GM18511 (cell line): ENCODE results near the gene PBX4.

Source experiments
- ATAC-seq: cut with Tn5 transposase; IDR thresholded peaks from one replicate; pipeline ENCODE4 v1.9.1; 2021; ENCODE audit warnings: mild to moderate bottlenecking, moderate library complexity; ENCODE audit not compliant: unreplicated experiment

PBX4 gene

DNA sequence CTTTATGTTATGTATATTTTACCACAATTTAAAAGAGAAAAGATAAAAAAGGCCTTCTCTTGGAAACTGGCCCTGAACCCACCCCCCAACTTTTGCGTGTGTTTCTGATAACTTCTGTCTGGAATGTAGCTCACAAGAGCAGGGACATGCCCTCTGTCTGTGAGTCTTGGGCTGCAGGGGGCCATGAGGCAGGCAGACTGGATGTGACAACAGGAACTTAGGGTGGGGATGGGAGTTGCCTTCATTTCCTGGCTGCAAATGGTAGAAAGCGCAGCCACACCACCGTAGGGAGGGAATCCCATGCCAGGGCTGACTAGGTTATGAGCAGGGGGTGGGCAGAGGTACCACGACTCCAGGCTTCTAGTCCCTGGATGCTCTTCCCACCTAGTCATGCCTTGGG lies 58.6 kb downstream of the PBX4 start:
- ATAC-seq, result no peak

DNA sequence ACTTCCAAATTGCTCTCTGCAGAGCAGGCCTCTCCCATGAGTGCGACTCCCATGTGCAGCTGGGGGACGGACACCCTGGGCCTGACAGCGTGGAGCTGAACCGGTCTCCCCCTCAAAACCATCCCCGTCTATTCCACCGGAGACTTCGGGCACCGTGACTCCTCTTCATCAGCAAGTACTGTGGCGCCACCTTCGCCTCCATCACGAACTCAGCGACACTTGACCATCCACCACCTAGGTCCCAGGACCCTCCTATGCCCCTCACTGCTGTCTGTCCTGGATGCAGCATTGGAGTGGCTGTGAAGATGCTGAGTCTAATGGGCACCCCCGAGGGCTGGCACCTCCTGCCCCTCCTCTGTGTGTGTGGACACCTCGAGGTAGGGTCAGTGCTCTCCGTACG lies 59.9 kb downstream of the PBX4 start:
- no peak for ATAC-seq

DNA sequence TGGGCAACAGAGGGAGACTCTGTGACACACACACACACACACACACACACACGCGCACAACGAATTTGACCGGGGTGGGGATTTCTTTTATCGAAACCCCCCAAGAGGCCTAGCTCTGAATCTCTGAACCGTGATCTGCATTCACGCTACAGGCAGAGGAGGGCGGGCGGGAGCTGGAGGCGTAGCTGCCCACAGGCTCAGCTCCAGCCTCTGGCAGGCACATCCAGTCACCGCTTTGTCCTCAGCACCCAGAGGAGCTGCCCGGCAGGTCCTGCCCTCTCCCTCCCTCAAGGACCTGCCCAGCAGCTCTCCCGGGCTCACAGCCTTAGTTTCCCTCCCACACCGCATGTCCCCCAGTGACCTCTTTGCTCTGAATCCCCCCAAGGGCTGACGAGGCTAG lies 60.4 kb downstream of the PBX4 start:
- ATAC-seq, result no peak

DNA sequence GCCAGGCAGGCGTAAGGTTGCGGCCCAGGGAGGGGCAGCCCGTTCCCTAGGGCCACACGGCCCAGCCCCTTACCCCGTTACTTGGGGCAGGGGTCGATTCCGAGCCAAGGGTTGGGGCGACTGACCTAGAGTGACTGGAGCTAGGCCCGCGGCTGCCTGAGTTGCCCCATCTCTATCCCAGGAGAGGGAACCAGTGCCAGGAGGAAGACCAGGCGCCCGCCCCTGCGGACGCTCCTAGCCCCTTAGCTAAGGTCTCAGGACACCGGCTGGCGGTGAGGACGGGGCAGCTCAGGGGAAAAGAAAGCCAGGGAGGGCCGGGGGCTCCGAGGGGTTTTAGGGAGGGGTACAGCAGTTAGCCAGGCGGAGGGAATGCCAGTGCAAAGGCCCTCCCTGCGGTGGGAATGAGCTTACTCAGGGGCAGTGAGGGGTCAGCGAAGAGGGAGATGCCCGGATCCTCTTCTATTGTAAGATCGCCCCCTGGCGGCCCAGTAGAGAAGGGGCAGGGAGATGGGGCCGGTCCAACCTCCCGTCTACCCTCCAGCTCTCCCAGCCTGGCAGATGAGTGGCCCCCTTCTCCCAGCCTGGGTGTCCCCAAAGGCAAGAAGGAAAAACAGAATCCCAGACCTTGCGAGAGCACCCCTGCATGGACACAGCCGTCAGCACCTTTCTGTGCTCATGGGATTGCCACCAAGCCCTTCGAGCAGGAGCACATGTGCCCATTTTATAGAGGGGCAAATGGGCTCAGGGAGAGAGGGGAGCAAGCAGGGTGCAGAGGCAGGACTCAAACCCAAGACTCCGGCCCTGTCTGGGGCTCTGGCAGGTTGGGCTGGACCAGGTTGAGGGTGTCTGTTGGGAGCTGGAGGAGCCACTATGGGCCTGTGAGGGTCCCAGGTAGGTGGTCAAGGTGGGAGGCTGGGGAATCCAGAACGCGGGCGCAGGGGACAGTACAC lies 64.1 kb downstream of the PBX4 start:
- ATAC-seq, result no peak

DNA sequence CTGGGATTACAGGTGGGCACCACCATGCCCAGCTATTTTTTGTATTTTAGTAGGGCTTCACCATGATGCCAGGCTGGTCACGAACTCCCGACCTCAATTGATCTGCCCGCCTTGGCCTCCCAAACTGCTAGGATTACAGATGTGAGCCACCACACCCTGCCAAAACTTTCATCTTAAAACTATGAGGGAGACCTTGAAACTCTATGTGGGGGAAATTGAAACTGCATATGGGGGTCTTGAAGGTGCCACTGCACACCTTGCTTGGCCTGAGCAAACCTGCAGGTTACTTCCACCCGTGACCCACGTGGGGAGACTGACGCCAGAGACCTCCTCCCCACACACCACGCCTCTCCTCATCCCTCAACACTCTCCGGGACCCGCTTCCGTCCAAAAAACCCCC lies 64.8 kb downstream of the PBX4 start:
- ATAC-seq, result no peak

DNA sequence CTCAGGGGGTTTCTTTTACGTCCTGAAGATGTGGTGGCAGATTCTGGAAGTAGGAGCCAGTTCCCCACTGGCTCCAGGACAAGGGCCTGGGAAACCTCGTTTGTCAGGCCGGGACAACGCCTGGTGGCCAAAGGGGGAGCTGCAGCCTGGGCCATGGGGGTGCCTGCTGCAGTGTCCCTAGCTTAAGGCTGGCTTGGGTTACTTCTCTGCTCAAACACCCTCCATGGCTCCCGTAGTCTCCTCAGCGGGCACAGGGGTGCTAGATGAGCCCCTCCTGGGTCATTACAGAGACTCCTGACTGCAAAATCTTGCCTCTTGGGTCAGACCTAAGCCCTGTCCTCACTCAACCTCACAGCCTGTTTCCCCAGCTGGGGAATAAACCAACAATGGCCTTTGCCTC lies 65.7 kb downstream of the PBX4 start:
- ATAC-seq, result no peak

DNA sequence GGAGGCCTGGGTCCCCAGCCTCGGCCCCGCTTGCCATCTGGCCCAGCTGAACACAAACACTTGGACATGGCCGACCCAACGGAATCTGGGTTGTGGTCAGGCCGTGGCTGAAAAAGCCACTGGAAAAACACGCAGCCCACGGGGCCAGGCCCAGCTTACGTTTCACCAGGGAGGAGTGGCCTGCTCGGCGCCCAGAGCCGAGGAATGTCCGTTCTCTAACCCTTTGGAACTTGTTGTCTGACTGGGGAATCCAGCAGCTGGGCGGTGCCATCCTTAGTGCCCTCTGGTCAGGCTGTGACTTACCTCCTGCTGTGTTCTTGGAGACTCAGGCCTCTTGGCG lies 66.7 kb downstream of the PBX4 start:
- no peak for ATAC-seq

DNA sequence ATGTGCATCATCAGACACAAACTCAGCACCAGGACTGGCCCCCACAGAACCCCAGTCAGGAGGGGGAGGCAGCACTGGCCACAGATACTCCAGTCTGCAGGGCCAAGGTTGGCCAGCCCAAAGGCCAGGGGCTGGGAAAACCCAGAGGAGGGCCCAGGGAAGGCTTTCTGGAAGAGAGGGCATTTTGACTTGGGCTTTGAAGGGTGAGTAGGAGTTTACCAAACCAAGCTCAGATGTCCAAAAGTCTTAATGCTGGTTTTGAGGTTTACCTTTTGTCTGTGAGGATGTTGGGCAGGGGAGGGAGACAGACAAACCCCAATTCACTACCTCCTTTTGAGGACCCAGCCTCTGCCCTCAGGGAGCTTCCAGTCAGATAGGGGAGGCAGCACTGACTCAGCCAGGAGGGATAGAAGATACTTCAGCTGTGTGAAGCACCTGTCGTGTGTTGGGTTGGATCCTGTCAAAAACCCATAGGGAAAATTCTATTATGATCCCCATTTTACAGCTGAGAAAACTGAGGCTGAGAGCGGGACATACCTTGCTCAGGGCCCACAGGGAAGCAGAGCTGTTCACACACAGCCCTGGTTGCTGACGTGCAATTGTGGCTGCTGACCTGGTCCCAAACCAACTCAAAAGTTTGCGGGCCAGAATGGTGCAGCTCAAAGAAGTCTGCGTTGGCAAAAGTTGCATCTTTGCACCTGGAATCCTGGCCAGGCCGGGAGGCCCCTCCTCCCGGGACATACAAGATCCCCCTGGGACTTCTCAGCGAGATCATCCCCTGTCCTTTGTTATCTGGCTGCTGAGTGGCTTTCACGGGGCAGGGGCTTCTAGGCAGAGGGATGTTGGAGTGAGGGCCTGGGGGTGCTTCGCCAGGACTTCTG lies 67.3 kb downstream of the PBX4 start:
- no peak for ATAC-seq

DNA sequence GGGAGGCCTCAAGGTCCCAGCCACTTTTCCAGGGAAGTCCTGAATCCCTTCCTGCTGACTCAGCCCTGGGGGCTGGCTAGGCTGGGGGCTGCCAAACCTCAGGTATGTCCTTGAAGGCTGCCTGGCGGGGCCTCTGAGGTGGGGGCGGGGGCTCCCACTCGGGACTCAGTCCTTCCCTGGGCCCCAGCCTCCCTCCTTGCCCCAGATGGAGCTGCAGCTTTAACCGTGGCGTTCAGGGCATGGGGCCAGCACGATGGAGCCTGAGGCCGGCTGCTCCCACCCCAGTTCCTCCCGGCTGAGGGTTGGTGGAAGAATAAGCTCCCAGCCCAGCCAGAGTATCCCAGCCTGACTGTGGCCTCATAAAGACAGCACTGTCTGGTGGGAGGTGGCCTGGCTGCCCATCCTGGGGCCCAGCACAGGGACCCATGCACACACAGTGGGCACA lies 68.0 kb downstream of the PBX4 start:
- ATAC-seq, result no peak

DNA sequence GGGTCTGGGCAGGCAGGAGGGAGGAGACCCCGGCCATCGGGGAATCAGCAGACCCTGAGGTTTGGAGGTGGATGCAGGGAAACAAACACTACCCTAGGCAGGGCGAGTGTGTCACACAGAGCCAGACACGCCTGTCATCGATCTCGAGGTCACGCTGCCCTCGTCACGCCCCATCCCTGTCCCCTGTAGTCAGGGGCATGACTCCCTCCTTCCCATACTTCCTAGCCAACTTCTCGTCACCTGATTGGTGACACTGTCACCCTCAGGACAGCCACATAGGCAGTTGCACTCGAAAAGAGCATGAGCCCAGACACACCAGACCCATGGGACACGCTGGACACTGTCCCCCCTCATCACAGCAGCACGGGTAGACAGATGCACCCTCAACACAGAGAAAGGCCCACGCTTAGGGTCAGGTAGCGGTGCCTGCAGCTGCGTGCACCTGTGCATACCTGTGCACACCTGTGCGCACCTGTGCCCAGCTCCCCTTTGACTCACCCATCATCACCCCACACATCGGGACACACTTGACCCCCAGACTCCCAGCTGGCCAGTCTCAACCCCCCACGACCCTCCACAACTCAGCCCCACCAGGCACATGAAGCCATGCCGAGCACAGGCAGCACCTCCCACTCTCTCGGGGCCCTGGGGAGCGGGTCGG lies 68.6 kb downstream of the PBX4 start:
- ATAC-seq, result no peak

DNA sequence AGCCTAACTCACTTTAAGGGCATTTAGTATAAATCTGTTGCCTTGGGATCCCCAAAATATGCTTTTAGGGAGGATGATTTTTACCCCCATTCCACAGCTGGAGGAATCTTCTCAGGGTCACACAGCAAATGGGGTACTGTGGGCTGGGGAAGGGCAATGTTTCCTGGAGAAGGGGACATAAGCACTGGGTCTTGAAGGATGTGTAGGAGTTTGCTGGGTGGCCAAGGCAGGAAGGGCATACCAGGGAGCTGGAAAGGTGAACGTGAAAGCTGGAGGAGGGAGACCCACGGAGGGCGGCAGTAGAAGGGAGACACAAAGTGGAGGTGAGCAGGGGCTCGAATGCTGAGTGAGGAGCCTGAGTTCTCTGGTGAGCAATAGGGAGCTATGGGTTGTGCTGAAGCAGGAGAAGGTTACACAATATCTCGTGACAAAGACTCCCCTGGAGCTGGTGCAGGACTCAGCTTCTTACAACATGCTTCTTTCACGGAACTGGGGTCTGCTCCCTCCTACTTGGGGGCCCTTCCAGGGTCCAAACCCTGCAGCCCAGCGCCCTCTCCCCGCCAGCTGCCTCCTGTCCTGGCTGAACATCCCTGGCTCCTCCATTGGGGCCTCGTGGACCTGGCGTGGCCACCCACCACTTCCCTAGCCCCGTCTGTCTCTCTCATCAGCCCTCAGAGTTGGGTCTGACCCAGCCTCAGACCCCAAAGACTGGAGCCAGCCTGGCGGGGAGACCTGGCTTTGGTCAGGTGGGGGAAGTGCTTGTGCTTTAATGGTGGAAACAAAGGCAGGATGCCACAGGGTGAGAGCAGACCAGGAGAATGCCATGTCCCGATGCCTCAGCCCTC lies 69.3 kb downstream of the PBX4 start:
- ATAC-seq, result no peak

DNA sequence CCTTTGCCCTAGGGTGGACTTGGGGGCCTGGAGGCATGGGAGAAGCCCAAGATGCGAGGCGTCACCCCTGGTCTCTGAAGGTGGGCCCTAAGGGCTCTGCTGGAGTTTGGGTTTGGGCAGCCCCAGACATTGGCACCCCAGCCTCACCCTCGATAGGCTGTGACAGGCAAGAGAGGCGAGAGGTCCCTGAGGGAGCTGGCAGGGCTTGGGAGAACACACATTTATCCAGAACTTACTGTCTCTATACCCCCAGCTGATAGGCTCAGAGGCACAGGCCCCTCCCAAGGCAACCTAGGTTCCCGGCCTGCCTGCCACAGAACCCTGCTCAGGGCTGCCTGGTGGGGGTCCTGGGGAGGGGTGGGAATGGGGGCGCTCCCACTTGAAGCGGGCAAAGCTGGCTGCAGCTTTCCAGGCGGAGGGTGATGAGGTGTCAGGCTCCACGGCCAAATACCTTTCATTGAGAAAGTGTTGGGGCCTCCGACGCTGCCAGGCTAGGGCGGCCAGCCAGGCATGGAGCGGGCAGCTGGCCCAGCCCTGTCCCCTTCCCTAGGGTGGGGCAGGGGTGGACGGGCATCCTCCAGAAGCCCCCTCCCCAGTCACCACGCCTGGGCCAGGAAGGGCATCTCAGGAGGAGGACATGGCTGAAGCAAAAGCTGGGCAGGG lies 70.7 kb downstream of the PBX4 start:
- ATAC-seq, result no peak

DNA sequence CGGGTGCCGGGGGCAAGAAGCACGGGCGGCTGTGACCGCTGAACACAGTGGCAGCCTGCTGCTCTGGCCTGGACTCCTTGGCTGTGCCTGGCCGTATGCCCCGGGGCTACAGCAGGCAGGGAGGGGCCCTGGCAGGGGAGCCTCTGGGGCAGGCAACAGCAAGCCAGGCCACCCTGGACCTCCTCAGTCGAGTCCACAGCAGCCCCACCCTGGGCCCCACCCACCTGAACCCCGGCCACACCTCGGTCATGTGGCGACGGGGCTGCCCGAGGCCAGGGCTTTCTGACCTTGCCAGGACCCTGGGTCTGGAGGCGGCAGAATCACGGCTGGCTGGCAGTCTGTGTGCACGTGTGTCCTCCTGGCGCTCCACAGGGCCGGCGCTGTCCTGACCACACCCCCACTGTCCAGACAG lies 71.7 kb downstream of the PBX4 start:
- ATAC-seq, result no peak

DNA sequence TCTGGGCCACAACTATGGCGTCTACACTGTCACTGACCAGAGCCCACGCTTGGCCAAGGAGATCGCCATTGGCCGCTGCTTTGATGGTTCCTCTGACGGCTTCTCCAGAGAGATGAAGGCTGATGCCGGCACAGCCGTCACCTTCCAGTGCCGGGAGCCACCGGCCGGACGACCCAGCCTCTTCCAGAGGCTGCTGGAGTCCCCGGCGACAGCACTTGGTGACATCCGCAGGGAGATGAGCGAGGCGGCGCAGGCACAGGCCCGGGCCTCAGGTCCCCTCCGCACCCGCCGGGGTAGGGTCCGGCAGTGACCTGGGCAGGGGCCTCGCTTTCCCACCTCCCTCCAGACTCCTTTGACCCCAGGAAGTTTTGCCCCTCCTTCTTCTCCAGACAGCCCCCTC lies 72.8 kb downstream of the PBX4 start:
- no peak for ATAC-seq

DNA sequence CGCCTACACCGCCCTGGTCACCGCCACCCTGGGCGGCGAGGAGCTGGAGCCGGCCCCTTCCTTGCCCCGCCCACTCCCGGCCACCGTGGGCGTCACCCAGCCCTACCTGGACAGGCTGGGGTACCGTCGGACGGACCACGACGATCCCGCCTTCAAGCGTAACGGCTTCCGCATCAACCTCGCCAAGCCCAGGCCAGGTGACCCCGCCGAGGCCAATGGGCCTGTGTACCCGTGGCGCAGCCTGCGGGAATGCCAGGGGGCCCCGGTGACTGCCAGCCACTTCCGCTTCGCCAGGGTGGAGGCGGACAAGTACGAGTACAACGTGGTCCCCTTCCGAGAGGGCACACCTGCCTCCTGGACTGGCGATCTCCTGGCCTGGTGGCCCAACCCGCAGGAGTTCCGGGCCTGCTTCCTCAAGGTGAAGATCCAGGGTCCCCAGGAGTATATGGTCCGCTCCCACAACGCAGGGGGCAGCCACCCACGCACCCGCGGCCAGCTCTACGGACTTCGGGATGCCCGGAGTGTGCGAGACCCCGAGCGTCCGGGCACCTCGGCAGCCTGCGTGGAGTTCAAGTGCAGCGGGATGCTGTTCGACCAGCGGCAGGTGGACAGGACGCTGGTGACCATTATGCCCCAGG lies 73.4 kb downstream of the PBX4 start:
- ATAC-seq, result no peak

DNA sequence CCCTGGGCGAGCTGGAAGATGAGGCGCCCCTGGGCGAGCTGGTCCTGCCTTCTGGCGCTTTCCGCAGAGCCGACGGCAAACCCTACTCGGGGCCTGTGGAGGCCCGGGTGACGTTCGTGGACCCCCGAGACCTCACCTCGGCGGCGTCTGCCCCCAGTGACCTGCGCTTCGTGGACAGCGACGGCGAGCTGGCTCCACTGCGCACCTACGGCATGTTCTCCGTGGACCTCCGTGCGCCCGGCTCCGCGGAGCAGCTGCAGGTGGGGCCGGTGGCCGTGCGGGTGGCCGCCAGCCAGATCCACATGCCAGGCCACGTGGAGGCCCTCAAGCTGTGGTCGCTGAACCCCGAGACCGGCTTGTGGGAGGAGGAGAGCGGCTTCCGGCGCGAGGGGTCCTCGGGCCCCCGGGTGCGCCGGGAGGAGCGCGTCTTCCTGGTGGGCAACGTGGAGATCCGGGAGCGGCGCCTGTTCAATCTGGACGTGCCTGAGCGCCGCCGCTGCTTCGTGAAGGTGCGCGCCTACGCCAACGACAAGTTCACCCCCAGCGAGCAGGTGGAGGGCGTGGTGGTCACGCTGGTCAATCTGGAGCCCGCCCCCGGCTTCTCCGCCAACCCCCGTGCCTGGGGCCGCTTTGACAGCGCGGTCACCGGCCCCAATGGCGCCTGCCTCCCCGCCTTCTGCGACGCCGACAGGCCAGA lies 74.1 kb downstream of the PBX4 start:
- ATAC-seq, result no peak

DNA sequence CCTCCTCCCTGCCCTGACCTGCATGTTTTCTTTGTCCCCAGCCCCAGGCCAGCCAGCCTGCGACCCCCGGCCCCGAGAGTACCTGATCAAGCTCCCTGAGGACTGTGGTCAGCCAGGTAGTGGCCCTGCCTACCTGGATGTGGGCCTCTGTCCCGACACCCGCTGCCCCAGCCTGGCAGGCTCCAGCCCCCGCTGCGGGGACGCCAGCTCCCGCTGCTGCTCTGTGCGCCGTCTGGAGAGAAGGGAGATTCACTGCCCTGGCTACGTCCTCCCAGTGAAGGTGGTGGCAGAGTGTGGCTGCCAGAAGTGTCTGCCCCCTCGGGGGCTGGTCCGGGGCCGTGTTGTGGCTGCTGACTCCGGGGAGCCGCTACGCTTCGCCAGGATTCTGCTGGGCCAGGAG lies 74.8 kb downstream of the PBX4 start:
- ATAC-seq, result no peak

DNA sequence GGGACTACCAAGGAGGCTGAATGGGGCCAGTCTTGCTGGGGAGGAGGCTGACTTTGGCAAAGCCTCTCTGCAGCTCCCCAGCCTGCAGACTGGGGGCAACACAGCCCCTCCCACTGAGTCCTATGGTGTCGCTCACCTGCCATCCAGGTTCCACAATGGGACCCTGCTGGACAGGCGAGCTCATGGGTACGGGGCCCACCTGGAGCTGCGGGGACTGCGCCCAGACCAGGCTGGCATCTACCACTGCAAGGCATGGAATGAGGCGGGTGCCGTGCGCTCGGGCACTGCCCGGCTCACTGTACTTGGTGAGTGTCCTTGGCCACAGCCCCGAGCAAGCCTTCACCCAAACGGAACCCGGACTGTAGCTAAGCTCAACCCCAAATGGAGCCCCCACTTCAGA lies 75.4 kb downstream of the PBX4 start:
- ATAC-seq, result no peak

DNA sequence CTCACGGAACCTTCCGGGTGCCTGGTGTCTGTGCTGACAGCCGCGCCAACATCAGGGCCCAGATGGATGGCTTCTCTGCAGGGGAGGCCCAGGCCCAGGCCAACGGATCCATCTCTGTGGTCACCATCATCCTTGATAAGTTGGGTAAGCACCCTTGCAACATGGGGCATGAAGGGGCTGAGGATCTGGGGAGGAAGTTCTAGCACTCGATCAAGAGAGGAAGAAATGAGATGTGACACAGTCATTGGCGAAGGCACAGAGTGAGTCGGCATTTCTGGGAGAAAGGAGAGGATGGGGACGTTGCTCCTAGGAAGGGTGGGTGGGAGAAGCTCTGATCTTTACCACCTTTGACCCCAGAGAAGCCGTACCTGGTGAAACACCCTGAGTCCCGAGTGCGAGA lies 76.0 kb downstream of the PBX4 start:
- no peak for ATAC-seq
